G401 (cell line): ENCODE data around the gene GPATCH2L. TPM values are rescaled to one million over a fixed set of nuclear protein-coding genes. Genes with fewer than 3 reads are reported as not detected.

Source experiments
- DNase-seq: peaks from one replicate; pipeline ENCODE4 v3.0.0-alpha.2; 2015; ENCODE audit warnings: low spot score
- in situ Hi-C: cut with HindIII; loops from 2 replicates; pipeline ENCODE4 v1.10.0; 2016; ENCODE audit warnings: low sequenced_read_pairs, mixed read lengths
- total RNA-seq: library from RNA; depleted of rRNA; stranded (reverse); fragments of >200 nt; shearing (Covaris generic); gene quantifications from 2 replicates; pipeline ENCODE4 v1.2.3, GENCODE V29; 2014; rRNA removed

GPATCH2L gene
- 25.5 and 32.4 TPM in 2 replicates for total RNA-seq

- in situ Hi-C loops, result no loop called here
- DNase-seq, result peak; percentile 93
These were observed at the start of gene GPATCH2L for GRCh38 chr14:76151398-76152332. Gene GPATCH2L (plus strand): TSS chr14:76151922. CDS start chr14:76154364, 2,442 bp downstream.

- in situ Hi-C loops, result no loop called here
- no peak for DNase-seq
These were observed 46.8 kb upstream of the GPATCH2L start for GRCh38 chr14:76104802-76105355.

- no peak for DNase-seq
- in situ Hi-C loops, result no loop called here
These were observed 45.5 kb upstream of the GPATCH2L start for GRCh38 chr14:76106188-76106587.

- in situ Hi-C loops, result no loop called here
- DNase-seq, result no peak
These were observed 42.4 kb upstream of the GPATCH2L start for GRCh38 chr14:76109087-76109880.

- no peak for DNase-seq
- in situ Hi-C loops, result no loop called here
These were observed 38.7 kb upstream of the GPATCH2L start for GRCh38 chr14:76112889-76113624.

GRCh38 chr14:76113691-76114090 lies 38.0 kb upstream of the GPATCH2L start:
- no peak for DNase-seq
- in situ Hi-C loops, result no loop called here

GRCh38 chr14:76115010-76115422 lies 36.7 kb upstream of the GPATCH2L start:
- in situ Hi-C loops, result no loop called here
- no peak for DNase-seq

GRCh38 chr14:76117789-76118484 lies 33.8 kb upstream of the GPATCH2L start:
- in situ Hi-C loops, result no loop called here
- DNase-seq, result no peak

GRCh38 chr14:76118594-76118993 lies 33.1 kb upstream of the GPATCH2L start:
- DNase-seq, result no peak
- in situ Hi-C loops, result no loop called here

- in situ Hi-C loops, result no loop called here
- DNase-seq, result no peak
These were observed 30.5 kb upstream of the GPATCH2L start for GRCh38 chr14:76121089-76121748.

- in situ Hi-C loops, result no loop called here
- no peak for DNase-seq
These were observed 28.1 kb upstream of the GPATCH2L start for GRCh38 chr14:76123426-76124225.

- in situ Hi-C loops, result no loop called here
These were observed 26.2 kb upstream of the GPATCH2L start for GRCh38 chr14:76125511-76125910.

GRCh38 chr14:76126076-76126475 lies 25.6 kb upstream of the GPATCH2L start:
- DNase-seq, result no peak
- in situ Hi-C loops, result no loop called here

More at GRCh38 chr14:76125511-76125910, 26.2 kb upstream of the GPATCH2L start:
- no peak for DNase-seq

- DNase-seq, result no peak
- in situ Hi-C loops, result no loop called here
These were observed 21.7 kb upstream of the GPATCH2L start for GRCh38 chr14:76129851-76130576.

GRCh38 chr14:76131071-76131965 lies 20.4 kb upstream of the GPATCH2L start:
- in situ Hi-C loops, result no loop called here
- no peak for DNase-seq

GRCh38 chr14:76133103-76133502 lies 18.6 kb upstream of the GPATCH2L start:
- no peak for DNase-seq
- in situ Hi-C loops, result no loop called here
